RWPE1 (cell line): ENCODE data around the gene ARHGEF28.

ENCODE experiments used
- CTCF ChIA-PET: fragments of 350-600 bp; sonication (Branson Sonifier 250); formaldehyde crosslinking; extraction: SDS; loops from one replicate; lab custom pipeline; 2021; lab: Yijun Ruan, JAX
- POLR2A ChIA-PET: fragments of 400-600 bp; formaldehyde crosslinking; extraction: SDS; loops from one replicate; lab custom pipeline; 2020; ENCODE audit warnings: antibody characterized with exemption; ENCODE audit not compliant: low non-redundant PET; lab: Yijun Ruan, JAX
- DNase-seq: peaks from one replicate; pipeline ENCODE4 v3.0.0; 2012; ENCODE audit warnings: low spot score
- H3K27ac ChIP-seq: fragments of 450-650 bp; 2 replicates; pipeline ENCODE4 v1.5.1; 2017
- CTCF ChIP-seq: fragments of 450-650 bp; conservative IDR thresholded peaks from 2 replicates; pipeline ENCODE4 v1.5.1; 2017; ENCODE audit warnings: low read depth, mild to moderate bottlenecking

Gene ARHGEF28

DNA sequence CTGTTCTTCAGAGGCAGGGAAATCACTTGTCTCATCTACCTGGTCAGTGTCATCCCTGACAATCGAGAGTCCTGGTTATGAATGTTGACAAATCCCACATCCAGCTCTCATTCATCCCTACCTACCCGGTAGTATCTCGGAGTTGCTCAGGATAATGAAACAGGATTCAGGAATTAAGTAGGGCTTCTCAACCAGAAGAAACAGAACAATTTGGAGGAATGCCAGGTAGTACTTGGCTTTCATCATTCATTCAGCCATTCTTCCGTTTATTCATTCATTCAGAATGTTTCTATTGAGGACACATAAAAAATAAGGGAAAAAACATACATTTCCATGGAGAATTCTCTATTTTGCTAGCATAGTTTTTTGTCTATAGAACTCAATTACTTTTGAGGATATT is 195.0 kb downstream of the ARHGEF28 start:
- no peak for DNase-seq
- TF ChIP-seq CTCF: no peak
- no peak overlapping the region for H3K27ac ChIP-seq
- ChIA-PET POLR2A (no interaction called here), CTCF (interaction anchor here (0.7 kb wide), 1 partner anchor 12 kb away, joined by 3 read pairs; no protein-coding TSS in a partner anchor)

GRCh38 chr5:73822278-73822988 is 196.4 kb downstream of the ARHGEF28 start:
- ChIA-PET CTCF (interaction anchor here (0.5 to 1.3 kb wide), 3 partner anchors 97 to 231 kb away, joined by 5 to 6 read pairs (median 5); no protein-coding TSS in a partner anchor), POLR2A (no interaction called here)
- no peak overlapping the region for H3K27ac ChIP-seq
- DNase-seq: no peak
- no peak for TF ChIP-seq CTCF

GRCh38 chr5:73822989-73823339 is 197.0 kb downstream of the ARHGEF28 start:
- CTCF ChIA-PET: interaction anchor here (1.3 kb wide), 1 partner anchor 232 kb away, joined by 6 read pairs; no protein-coding TSS in a partner anchor
- peak; percentile 57 for DNase-seq
- POLR2A ChIA-PET: no interaction called here

DNA sequence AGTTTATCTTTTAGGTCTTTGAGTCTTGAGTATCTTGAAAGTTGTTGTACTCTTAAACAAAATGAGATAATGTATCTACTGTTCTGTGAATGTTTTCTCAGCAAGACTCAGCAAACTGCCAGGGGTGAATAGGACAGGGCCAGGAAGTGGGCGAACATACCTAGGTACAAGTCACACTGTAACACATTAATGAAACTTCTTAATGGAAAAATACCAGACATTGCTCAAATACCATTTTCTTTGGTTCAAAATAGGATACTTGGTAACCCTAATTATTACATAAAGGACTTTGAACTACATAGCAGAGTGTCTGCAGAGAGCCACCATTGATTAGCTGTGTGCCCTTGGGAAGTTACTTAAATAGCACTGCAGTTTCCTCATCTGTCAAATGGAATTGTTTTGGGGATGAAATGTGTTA is 197.5 kb downstream of the ARHGEF28 start:
- DNase-seq: no peak
- CTCF ChIA-PET: interaction anchor here (1.0 to 1.3 kb wide), 2 partner anchors 232 to 233 kb away, joined by 4 to 6 read pairs; no protein-coding TSS in a partner anchor
- POLR2A ChIA-PET: no interaction called here
- H3K27ac ChIP-seq: no peak overlapping the region
- no peak for TF ChIP-seq CTCF

More at GRCh38 chr5:73822989-73823339, 197.0 kb downstream of the ARHGEF28 start:
- no peak for TF ChIP-seq CTCF
- H3K27ac ChIP-seq: no peak overlapping the region

DNA sequence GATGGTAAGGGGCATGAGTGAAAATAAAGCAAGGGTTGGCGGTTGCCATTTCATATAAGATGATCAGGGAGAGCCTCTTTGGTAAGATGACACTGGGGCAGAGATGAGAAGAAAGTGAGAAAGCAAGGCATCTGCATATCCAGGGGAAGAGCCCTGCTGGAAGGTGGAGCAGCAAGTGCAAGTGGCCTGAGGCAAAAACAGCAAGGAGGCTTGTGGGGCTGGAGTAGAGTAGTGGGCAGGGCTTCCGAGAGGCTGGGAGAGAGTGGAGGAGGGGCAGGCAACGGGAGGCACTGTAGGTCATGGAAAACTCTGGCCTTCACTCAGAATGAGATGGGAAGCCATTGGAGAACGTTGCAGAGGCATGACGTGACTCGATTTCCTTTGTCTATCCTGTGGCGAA is 199.2 kb downstream of the ARHGEF28 start:
- TF ChIP-seq CTCF: no peak
- CTCF ChIA-PET: no interaction called here

DNA sequence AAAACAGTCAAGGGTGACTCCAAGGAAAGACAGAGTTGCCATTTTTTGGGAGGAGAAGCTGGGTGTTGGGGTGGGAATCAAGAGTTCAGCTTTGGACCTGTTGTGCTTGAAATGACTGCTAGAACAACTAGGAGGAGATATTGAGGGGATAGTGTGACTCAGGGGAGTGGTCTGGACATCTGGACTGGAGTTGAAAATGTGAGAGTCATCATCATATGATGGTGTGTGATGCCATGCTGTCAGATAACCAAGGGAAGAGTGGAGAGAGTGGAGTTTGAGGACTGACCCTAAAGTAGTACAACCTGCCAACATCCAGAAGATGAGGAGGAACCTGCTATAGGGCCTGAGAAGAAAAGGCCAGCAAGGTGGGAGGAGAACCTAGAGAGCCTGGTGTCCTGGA is 199.7 kb downstream of the ARHGEF28 start:
- H3K27ac ChIP-seq: peak overlapping the region; percentile 75
- TF ChIP-seq CTCF: no peak
- ChIA-PET POLR2A (no interaction called here), CTCF (no interaction called here)
- DNase-seq: no peak

More for the DNA sequence above, 199.2 kb downstream of the ARHGEF28 start:
- peak overlapping the region; percentile 58 for H3K27ac ChIP-seq
- no peak for DNase-seq
- POLR2A ChIA-PET: no interaction called here
